Stimulated activated CD8-positive, alpha-beta memory T cell treated with anti-CD3 and anti-CD28 coated beads, Interleukin-12 subunit alpha, Interleukin-12 subunit beta, amount 100 ng/mL, for 1 hour (primary cell): ENCODE measurements around the gene CCDC146.
"Not testable (repeated sequence)": the region's sequence is repeated elsewhere in the genome, so short reads cannot be mapped to it uniquely, and the experiment has no call there.

Source experiments
- DNase-seq: peaks from one replicate; pipeline ENCODE4 v3.0.0-alpha.2; 2020; ENCODE audit warnings: low read depth

The CCDC146 gene

DNA sequence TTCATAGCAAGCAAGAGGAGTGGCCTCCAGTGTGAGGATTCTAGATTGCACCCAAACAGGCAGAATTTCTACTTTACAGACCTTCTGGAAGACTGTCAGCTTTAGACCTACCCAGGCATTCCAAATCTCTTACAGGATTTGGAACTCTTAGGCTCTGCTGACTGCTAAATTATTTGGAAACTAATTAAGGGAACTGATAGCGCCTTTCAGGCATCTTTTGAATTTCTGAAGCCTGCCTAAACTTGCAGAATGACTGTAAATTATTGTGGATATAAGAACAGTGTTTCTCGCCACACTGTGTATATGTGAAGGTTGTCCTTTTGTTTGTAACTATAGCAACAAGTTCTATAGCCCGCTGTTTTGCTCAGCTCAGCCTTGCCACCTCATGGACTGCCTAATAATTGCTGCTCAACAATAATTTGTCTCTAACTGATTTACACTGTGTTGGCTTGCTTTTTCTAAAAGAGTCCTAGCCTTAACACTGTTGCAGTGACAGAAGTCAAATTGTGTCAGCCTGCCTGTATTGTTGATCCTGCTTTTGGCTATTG is 32.6 kb downstream of the CCDC146 start:
- DNase-seq = not testable (repeated sequence)

- not testable (repeated sequence) for DNase-seq
These were observed 33.4 kb downstream of the CCDC146 start for GRCh38 chr7:77155601-77156377.

DNA sequence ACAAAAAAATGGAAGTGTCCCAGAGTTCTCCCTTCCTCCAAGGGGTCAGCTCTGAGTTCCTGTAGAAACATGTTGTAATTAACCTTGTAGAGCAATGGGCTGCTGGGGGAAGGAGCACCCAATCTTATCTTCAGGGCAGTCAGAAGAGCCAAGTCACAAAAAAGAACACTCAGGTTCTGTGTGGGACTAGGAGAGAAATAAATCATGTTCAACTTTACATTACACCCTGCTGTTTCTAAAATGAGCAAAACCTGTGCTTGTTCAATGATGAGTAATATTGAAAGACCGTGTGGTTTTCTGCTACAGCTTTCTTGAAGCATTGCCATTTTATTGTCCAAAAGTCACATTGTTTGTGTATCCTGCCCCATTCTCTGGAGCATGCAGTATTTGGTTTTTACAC is 34.6 kb downstream of the CCDC146 start:
- not testable (repeated sequence) for DNase-seq

GRCh38 chr7:77157446-77157845 is 35.0 kb downstream of the CCDC146 start:
- DNase-seq = no peak

DNA sequence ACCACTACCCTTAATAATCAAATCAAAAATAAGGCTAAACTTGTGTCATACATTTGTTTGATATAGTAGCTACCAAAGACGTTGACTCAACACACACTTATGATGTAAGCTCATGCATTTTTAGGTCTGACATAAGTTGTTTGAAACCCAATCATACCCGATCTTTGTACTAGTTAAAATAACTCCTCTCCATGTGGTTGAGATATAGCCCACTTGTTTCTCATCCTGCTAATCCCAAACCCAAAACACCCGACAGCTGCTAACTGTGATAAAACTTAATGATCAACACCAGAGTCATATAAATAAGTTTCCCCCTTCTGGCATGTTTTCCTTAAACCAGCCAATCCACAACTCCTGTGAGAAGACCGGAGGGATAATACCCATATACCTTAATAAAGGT is 48.7 kb downstream of the CCDC146 start:
- not testable (repeated sequence) for DNase-seq

DNA sequence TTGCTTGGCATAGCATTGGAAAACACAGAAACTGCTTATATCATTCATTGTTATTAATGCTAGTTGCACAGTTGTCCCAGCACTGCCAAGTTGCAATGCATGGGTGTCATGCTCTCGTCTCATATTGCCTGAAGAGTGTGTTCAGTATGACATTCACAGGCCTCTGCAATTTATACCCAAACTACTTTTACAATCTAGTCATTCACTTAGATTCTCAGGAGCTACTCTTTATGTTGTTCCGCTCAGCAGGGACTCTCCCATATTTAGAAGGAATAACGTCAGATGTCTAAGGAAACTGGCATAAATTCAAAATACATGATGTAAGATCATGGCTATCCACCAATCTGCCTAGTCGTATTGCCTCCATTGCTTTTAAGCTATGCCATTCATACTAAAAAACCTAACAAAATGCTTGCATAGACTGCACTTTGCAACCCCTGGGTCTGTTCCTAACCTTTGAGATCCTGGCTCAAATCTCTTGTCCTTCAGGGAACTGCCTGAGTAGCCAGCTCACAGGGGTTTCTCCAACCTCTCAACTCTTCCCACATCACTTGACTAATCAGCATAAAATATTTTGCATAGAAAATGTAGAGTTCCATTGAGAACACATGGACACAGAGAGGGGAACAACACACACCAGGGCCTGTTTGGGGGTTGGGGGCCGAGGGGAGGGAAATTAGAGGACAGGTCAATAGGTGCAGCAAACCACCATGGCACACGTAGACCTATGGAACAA is 50.2 kb downstream of the CCDC146 start:
- DNase-seq = not testable (repeated sequence)

DNA sequence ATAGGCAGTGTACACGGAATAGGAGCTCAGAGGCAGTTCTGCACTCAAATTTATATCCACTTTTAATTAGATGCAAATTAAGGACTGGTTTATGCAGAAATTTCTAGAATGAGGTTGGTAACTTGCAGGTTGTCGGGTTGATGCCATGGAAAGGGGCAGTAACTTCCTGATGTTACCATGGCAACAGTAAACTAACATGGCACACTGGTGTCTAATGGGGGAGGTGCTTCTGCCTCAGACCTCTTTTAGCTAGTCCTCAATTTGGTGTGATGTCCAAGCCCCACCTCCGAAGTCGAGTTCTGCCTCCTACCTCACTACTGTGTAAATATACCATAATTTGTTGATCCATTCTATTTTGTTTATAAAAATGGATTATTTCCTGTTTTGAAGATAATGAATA is 52.0 kb downstream of the CCDC146 start:
- DNase-seq = not testable (repeated sequence)

- DNase-seq = not testable (repeated sequence)
These were observed 52.9 kb downstream of the CCDC146 start for GRCh38 chr7:77175274-77175800.

DNA sequence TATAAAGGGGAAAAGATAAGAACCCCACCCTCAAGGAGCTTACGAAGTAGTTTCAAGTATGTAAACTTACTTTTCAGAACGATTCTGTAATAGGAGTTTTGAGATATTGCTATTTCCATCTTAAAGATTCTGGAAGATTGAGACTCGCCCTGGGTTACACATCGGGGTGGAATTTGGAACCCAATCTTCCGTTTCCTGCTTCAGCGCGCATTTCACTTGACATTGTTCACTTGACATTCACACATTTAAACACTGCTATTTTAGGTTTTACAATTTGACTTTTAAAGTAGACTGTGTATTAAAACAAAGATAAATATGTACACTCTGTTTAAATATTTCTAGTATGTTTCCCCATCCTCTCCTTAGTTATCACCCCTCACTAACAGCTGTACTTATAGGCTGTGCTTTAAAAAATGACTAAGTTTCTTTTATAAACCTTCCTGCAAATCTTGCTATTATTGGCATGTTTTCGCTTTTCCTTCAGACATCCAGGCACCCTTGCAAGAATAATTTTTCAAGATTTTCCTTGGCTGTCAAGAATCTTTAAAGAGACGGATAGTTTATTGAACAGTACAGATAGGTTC is 55.0 kb downstream of the CCDC146 start:
- not testable (repeated sequence) for DNase-seq

GRCh38 chr7:77178024-77178423 is 55.6 kb downstream of the CCDC146 start:
- not testable (repeated sequence) for DNase-seq

- DNase-seq = no peak
These were observed 58.7 kb downstream of the CCDC146 start for GRCh38 chr7:77181015-77181595.

GRCh38 chr7:77181734-77182133 is 59.3 kb downstream of the CCDC146 start:
- DNase-seq = no peak

- no peak for DNase-seq
These were observed 59.8 kb downstream of the CCDC146 start for GRCh38 chr7:77182261-77182660.

DNA sequence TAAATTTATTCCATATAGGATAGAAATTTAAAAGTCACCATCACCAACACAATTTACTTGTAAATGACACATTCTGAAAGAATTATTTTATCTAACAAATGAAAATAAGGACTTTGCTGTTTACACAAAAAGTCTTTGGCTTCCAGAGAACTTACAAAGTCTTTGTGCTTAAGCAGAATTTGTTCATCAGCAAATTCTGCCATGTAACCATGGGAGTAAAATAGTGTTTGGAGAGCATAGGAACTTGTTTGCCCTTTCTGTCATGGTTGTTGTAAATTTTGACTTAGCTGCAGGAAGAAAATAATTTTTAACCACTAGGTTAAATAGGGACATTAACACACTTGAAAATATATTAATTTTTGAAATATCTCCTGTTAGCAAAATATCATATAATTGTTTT is 62.0 kb downstream of the CCDC146 start:
- no peak for DNase-seq

GRCh38 chr7:77184990-77185389 is 62.6 kb downstream of the CCDC146 start:
- DNase-seq = no peak

DNA sequence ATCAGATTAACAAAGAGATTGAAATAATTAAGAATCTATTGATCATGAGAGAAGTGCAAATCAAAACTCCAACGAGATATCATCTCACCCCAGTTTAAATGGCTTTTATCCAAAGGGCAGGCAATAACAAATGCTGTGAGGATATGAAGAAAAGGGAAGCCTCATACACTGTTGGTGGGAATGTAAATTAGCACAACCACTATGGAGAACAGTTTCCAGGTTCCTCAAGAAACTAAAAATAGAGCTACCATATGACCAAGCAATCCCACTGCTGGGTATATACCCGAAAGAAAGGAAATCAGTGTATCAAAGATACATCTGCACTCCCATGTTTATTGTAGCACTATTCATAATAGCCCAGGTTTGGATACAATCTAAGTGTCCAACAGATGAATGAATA is 63.5 kb downstream of the CCDC146 start:
- DNase-seq = no peak

DNA sequence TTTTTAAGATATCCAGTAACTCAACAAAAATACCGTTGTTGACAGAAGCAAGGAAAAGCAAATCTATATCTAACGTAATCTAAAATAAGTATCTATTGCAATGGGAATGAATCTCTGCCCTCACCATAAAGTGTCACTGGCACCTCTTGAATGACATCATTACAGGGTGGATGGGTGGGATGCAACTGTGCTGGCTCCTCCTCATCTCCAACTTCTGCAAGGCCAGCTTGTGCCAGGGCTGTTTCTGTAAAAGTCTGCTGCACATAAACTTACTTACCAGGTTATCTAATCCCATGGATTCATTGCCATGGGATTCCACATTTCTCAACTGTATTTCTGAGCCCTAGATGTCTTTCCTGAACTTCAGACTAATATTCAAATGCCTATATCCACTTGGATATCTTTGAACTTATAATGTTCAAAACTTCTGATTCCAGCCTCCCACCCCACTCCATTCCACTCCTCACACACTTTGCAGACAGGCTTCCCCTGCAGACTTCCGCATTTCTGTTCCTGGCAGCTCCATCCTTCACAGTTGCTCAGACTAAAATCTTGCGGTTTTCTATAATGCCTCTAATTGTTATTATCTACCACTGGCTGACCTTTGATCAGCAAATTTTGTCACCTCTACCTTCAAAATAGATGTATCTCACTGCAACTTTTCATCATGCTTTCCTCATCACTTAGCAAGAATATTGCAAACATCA is 66.5 kb downstream of the CCDC146 start:
- DNase-seq = no peak

DNA sequence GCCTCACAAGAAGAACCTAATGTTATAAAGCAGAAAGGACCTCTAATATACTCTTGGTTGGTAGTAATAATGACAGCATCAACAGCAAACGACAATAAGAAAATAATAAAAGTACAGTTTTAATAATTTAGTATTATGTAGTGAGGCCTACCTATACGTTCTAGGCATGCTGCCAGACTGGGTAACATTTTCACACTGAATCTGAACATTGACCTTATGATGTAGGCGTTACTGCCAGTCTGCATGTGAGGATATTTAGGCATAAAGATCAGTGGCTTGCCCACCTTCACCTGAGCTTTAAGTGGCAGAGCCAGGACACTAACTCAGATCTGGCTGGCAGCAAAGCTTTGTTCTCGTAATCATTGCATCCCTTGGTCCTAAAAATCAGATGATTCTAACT is 74.7 kb downstream of the CCDC146 start:
- DNase-seq = no peak

- DNase-seq = no peak
These were observed 76.9 kb downstream of the CCDC146 start, which contains the start of gene FGL2 for GRCh38 chr7:77199013-77199966. Gene FGL2, minus strand, starts transcription at chr7:77199819. Its CDS starts 26 bp downstream, at chr7:77199793.

- DNase-seq = no peak
These were observed 78.1 kb downstream of the CCDC146 start for GRCh38 chr7:77200542-77200941.
